Measurements from ENCODE around the gene DNAH17.

DNA sequence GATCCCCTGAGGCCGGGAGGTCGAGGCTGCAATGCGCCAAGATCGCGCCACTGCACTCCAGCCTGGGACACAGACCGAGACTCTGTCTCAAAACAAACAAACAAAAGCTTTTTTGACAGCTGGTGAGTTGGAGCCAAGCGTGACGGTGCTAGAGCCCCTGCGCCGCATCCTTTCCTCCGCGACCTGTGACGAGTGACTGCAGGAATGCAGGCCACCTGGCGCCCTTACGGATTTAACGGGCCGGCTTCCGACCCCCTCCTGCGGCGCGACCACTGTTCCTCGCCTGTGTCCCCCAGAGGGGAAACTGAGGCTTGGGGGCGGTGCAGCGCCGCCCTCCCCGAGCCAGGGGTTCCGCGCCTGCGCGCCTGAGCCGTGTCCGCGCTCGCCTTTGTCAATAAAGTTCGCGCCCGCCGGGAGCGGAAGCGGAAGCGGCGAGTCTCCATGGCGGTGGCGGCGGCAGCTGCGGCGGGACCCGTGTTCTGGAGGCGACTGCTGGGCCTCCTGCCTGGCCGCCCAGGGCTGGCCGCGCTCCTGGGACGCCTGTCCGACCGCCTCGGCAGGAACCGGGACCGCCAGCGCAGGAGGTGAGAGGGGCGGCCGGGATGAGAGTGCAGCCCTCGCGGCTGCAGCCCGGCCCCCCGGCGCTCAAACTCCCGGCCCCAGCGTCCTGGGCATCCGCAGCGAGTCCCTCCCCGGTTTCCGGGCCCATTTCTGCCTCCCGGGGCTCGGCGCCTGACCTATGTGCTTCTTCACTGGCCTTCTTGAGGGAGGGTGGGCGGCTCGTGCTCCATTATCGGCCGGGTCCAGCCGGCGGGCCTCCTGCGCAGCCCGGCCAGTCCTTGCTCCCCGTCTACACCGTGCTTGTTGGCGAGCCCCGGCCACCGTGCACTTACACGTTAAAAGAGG lies 198.7 kb downstream of the DNAH17 start, which contains the start of gene PGS1:
- TF ChIP-seq, protein P1, sequence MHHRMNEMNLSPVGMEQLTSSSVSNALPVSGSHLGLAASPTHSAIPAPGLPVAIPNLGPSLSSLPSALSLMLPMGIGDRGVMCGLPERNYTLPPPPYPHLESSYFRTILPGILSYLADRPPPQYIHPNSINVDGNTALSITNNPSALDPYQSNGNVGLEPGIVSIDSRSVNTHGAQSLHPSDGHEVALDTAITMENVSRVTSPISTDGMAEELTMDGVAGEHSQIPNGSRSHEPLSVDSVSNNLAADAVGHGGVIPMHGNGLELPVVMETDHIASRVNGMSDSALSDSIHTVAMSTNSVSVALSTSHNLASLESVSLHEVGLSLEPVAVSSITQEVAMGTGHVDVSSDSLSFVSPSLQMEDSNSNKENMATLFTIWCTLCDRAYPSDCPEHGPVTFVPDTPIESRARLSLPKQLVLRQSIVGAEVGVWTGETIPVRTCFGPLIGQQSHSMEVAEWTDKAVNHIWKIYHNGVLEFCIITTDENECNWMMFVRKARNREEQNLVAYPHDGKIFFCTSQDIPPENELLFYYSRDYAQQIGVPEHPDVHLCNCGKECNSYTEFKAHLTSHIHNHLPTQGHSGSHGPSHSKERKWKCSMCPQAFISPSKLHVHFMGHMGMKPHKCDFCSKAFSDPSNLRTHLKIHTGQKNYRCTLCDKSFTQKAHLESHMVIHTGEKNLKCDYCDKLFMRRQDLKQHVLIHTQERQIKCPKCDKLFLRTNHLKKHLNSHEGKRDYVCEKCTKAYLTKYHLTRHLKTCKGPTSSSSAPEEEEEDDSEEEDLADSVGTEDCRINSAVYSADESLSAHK (CRISPR knock-in tag; IDR thresholded peaks at IDR 0.05; ENCODE audit: borderline replicate concordance) = no peak
- TF ChIP-seq ZNF33B (CRISPR knock-in tag; IDR thresholded peaks at IDR 0.05) (peak; percentile 97), ZNF709 (CRISPR knock-in tag; IDR thresholded peaks at IDR 0.05) (peak; percentile 97), POLR2A (IDR thresholded peaks at IDR 0.05; ENCODE audit: insufficient read depth in 1 of 2, low read depth in 2 of 2, low read length in 2 of 2) (peak in 1 of 2 experiments; percentile 77; a peak in 2 of 4 replicates), JUN (CRISPR knock-in tag; IDR thresholded peaks at IDR 0.05) (peak; percentile 33; the same call in 1 of the 2 replicates), CHD2 (IDR thresholded peaks at IDR 0.05; ENCODE audit: low read depth, low read length) (no peak), DNMT1 (CRISPR knock-in tag; IDR thresholded peaks at IDR 0.05) (peak; percentile 57), SIN3A (IDR thresholded peaks at IDR 0.05; ENCODE audit: borderline replicate concordance, low read depth, low read length) (peak; percentile 98; the same call in 1 of the 2 replicates), GABPA (IDR thresholded peaks at IDR 0.05; ENCODE audit: low read depth, low read length) (peak; percentile 96), GABPA (CRISPR knock-in tag; IDR thresholded peaks at IDR 0.05; ENCODE audit: low read depth) (peak; percentile 90)
- TF ChIP-seq, protein P2, sequence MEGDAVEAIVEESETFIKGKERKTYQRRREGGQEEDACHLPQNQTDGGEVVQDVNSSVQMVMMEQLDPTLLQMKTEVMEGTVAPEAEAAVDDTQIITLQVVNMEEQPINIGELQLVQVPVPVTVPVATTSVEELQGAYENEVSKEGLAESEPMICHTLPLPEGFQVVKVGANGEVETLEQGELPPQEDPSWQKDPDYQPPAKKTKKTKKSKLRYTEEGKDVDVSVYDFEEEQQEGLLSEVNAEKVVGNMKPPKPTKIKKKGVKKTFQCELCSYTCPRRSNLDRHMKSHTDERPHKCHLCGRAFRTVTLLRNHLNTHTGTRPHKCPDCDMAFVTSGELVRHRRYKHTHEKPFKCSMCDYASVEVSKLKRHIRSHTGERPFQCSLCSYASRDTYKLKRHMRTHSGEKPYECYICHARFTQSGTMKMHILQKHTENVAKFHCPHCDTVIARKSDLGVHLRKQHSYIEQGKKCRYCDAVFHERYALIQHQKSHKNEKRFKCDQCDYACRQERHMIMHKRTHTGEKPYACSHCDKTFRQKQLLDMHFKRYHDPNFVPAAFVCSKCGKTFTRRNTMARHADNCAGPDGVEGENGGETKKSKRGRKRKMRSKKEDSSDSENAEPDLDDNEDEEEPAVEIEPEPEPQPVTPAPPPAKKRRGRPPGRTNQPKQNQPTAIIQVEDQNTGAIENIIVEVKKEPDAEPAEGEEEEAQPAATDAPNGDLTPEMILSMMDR (CRISPR knock-in tag; IDR thresholded peaks at IDR 0.05) = peak; percentile 40
- TF ChIP-seq, protein P3, sequence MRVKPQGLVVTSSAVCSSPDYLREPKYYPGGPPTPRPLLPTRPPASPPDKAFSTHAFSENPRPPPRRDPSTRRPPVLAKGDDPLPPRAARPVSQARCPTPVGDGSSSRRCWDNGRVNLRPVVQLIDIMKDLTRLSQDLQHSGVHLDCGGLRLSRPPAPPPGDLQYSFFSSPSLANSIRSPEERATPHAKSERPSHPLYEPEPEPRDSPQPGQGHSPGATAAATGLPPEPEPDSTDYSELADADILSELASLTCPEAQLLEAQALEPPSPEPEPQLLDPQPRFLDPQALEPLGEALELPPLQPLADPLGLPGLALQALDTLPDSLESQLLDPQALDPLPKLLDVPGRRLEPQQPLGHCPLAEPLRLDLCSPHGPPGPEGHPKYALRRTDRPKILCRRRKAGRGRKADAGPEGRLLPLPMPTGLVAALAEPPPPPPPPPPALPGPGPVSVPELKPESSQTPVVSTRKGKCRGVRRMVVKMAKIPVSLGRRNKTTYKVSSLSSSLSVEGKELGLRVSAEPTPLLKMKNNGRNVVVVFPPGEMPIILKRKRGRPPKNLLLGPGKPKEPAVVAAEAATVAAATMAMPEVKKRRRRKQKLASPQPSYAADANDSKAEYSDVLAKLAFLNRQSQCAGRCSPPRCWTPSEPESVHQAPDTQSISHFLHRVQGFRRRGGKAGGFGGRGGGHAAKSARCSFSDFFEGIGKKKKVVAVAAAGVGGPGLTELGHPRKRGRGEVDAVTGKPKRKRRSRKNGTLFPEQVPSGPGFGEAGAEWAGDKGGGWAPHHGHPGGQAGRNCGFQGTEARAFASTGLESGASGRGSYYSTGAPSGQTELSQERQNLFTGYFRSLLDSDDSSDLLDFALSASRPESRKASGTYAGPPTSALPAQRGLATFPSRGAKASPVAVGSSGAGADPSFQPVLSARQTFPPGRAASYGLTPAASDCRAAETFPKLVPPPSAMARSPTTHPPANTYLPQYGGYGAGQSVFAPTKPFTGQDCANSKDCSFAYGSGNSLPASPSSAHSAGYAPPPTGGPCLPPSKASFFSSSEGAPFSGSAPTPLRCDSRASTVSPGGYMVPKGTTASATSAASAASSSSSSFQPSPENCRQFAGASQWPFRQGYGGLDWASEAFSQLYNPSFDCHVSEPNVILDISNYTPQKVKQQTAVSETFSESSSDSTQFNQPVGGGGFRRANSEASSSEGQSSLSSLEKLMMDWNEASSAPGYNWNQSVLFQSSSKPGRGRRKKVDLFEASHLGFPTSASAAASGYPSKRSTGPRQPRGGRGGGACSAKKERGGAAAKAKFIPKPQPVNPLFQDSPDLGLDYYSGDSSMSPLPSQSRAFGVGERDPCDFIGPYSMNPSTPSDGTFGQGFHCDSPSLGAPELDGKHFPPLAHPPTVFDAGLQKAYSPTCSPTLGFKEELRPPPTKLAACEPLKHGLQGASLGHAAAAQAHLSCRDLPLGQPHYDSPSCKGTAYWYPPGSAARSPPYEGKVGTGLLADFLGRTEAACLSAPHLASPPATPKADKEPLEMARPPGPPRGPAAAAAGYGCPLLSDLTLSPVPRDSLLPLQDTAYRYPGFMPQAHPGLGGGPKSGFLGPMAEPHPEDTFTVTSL (CRISPR knock-in tag; IDR thresholded peaks at IDR 0.05; ENCODE audit: borderline replicate concordance) = peak; percentile 57; the same call in 1 of the 2 replicates
- TF ChIP-seq, protein P4, sequence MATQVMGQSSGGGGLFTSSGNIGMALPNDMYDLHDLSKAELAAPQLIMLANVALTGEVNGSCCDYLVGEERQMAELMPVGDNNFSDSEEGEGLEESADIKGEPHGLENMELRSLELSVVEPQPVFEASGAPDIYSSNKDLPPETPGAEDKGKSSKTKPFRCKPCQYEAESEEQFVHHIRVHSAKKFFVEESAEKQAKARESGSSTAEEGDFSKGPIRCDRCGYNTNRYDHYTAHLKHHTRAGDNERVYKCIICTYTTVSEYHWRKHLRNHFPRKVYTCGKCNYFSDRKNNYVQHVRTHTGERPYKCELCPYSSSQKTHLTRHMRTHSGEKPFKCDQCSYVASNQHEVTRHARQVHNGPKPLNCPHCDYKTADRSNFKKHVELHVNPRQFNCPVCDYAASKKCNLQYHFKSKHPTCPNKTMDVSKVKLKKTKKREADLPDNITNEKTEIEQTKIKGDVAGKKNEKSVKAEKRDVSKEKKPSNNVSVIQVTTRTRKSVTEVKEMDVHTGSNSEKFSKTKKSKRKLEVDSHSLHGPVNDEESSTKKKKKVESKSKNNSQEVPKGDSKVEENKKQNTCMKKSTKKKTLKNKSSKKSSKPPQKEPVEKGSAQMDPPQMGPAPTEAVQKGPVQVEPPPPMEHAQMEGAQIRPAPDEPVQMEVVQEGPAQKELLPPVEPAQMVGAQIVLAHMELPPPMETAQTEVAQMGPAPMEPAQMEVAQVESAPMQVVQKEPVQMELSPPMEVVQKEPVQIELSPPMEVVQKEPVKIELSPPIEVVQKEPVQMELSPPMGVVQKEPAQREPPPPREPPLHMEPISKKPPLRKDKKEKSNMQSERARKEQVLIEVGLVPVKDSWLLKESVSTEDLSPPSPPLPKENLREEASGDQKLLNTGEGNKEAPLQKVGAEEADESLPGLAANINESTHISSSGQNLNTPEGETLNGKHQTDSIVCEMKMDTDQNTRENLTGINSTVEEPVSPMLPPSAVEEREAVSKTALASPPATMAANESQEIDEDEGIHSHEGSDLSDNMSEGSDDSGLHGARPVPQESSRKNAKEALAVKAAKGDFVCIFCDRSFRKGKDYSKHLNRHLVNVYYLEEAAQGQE (IDR thresholded peaks at IDR 0.05; ENCODE audit: borderline replicate concordance in 1 of 2, low read depth in 1 of 2, low read length in 2 of 2) = peak in 1 of 2 experiments; percentile 67; a peak in 1 of 4 replicates
- TF ChIP-seq, protein P5, sequence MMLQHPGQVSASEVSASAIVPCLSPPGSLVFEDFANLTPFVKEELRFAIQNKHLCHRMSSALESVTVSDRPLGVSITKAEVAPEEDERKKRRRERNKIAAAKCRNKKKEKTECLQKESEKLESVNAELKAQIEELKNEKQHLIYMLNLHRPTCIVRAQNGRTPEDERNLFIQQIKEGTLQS (CRISPR knock-in tag; IDR thresholded peaks at IDR 0.05) = no peak; the same call in 1 of the 2 replicates
- TF ChIP-seq, protein P6, sequence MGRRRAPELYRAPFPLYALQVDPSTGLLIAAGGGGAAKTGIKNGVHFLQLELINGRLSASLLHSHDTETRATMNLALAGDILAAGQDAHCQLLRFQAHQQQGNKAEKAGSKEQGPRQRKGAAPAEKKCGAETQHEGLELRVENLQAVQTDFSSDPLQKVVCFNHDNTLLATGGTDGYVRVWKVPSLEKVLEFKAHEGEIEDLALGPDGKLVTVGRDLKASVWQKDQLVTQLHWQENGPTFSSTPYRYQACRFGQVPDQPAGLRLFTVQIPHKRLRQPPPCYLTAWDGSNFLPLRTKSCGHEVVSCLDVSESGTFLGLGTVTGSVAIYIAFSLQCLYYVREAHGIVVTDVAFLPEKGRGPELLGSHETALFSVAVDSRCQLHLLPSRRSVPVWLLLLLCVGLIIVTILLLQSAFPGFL (CRISPR knock-in tag; IDR thresholded peaks at IDR 0.05) = no peak

Measured in HepG2 (cell line).